RWPE2 (cell line): Measurements from ENCODE around the gene TCF12.
A peak's percentile ranks its signal among the peaks of the same experiment; 100 is the strongest.

ENCODE experiments used
- ATAC-seq: fragments of 200-7000 bp; cut with Tn5 transposase; 3 replicates; pipeline ENCODE4 v1.9.1; 2021; ENCODE audit warnings: low read depth
- DNase-seq: peaks from one replicate; pipeline ENCODE4 v3.0.0-alpha.2; 2020; ENCODE audit warnings: low spot score
- H3K27ac ChIP-seq: fragments of 450-650 bp; 2 replicates; pipeline ENCODE4 v1.5.1; 2017; ENCODE audit warnings: mild to moderate bottlenecking; ENCODE audit not compliant: poor library complexity, severe bottlenecking
- H3K27me3 ChIP-seq: fragments of 250-450 bp; sonication (Bioruptor Pico); 2 replicates; pipeline ENCODE4 v1.5.1; 2021; ENCODE audit warnings: mild to moderate bottlenecking, moderate library complexity; ENCODE audit not compliant: insufficient read depth, poor library complexity, severe bottlenecking
- H3K36me3 ChIP-seq: fragments of 250-450 bp; sonication (Bioruptor Pico); 2 replicates; pipeline ENCODE4 v1.5.1; 2020; ENCODE audit warnings: low read depth, mild to moderate bottlenecking, moderate library complexity
- H3K4me1 ChIP-seq: fragments of 250-450 bp; sonication (Bioruptor Pico); 2 replicates; pipeline ENCODE4 v1.5.1; 2021; ENCODE audit warnings: mild to moderate bottlenecking, moderate library complexity; ENCODE audit not compliant: insufficient read depth, poor library complexity, severe bottlenecking
- H3K4me3 ChIP-seq: fragments of 250-450 bp; sonication (Bioruptor Pico); 2 replicates; pipeline ENCODE4 v1.5.1; 2021; ENCODE audit warnings: mild to moderate bottlenecking, moderate library complexity; ENCODE audit not compliant: severe bottlenecking
- H3K9me3 ChIP-seq: fragments of 250-450 bp; sonication (Bioruptor Pico); 2 replicates; pipeline ENCODE4 v1.5.1; 2021; ENCODE audit warnings: mild to moderate bottlenecking, moderate library complexity; ENCODE audit not compliant: severe bottlenecking
- TF ChIP-seq, protein P1 (sequence below): fragments of 450-650 bp; IDR thresholded peaks from one replicate; pipeline ENCODE4 v1.5.1; 2017; ENCODE audit warnings: mild to moderate bottlenecking, moderate library complexity; ENCODE audit not compliant: poor library complexity, severe bottlenecking

TCF12 gene

GRCh38 chr15:56892659-56893363 is 25.6 kb upstream of the TCF12 start:
- ATAC-seq, result no peak
- peaks cover 6% of the 10 kb centered on the region for H3K4me1 ChIP-seq
- TF ChIP-seq, protein P1, sequence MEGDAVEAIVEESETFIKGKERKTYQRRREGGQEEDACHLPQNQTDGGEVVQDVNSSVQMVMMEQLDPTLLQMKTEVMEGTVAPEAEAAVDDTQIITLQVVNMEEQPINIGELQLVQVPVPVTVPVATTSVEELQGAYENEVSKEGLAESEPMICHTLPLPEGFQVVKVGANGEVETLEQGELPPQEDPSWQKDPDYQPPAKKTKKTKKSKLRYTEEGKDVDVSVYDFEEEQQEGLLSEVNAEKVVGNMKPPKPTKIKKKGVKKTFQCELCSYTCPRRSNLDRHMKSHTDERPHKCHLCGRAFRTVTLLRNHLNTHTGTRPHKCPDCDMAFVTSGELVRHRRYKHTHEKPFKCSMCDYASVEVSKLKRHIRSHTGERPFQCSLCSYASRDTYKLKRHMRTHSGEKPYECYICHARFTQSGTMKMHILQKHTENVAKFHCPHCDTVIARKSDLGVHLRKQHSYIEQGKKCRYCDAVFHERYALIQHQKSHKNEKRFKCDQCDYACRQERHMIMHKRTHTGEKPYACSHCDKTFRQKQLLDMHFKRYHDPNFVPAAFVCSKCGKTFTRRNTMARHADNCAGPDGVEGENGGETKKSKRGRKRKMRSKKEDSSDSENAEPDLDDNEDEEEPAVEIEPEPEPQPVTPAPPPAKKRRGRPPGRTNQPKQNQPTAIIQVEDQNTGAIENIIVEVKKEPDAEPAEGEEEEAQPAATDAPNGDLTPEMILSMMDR, result no peak
- H3K27ac ChIP-seq, result no peak overlapping the region
- no peaks in the 10 kb centered on the region for H3K27me3 ChIP-seq
- H3K36me3 ChIP-seq, result no peaks in the 10 kb centered on the region
- no peaks in the 10 kb centered on the region for H3K9me3 ChIP-seq
- no peak overlapping the region for H3K4me3 ChIP-seq
- DNase-seq, result no peak

- no peaks in the 10 kb centered on the region for H3K9me3 ChIP-seq
- no peak for DNase-seq
- TF ChIP-seq, protein P1, result no peak
- no peak for ATAC-seq
- no peaks in the 10 kb centered on the region for H3K36me3 ChIP-seq
- H3K4me1 ChIP-seq, result peaks cover 1% of the 10 kb centered on the region
- no peak overlapping the region for H3K27ac ChIP-seq
- no peaks in the 10 kb centered on the region for H3K27me3 ChIP-seq
- no peak overlapping the region for H3K4me3 ChIP-seq
These were observed 25.1 kb upstream of the TCF12 start for GRCh38 chr15:56893364-56893678.

DNA sequence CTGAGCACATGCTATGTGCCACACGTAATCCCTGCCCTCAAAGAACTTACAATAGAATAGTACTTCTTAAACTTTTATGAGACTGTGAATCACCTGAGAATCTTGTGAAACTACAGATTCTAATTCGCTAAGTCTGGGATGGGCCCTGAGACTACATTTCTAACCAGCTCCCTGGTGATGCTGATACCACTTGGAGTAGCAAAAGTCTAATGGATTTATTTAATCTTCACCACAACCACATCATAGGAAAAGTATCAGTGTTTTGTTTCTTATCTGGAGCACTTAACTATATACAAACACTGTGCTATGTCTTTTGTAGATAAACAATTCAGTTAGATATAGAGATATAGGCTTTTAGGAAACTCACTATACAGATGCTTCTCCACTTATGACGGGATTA is 23.8 kb upstream of the TCF12 start:
- Histone ChIP-seq H3K4me1 (no peaks in the 10 kb centered on the region), H3K4me3 (no peak overlapping the region), H3K36me3 (no peaks in the 10 kb centered on the region), H3K27ac (no peak overlapping the region), H3K9me3 (no peaks in the 10 kb centered on the region), H3K27me3 (no peaks in the 10 kb centered on the region)
- DNase-seq (no peak), ATAC-seq (peak; percentile 63)
- TF ChIP-seq, protein P1, result no peak

- Histone ChIP-seq H3K27ac (no peak overlapping the region), H3K4me3 (no peak overlapping the region), H3K36me3 (no peaks in the 10 kb centered on the region), H3K4me1 (peaks cover 7% of the 10 kb centered on the region), H3K9me3 (no peaks in the 10 kb centered on the region), H3K27me3 (no peaks in the 10 kb centered on the region)
- TF ChIP-seq, protein P1, result no peak
- ATAC-seq (no peak), DNase-seq (no peak)
These were observed 16.5 kb upstream of the TCF12 start for GRCh38 chr15:56901931-56902330.

DNA sequence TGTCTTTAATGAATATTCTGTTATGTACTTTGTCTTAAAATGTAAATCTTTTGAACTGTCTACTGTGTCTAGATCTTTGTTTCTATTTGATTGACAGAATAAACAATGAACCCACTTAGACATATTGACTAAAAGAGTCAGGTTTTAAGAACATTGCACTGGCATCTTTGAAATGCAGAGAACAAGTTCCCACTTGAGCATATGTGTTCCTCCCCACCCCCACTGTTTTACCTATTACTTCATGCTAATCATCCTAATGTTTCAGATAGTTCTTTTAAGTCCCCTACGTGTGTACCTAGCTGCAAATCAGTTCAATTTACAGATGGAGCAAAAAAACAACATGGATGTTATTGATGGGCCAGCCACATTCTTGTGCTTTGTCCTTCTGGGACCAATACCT is 11.7 kb upstream of the TCF12 start:
- TF ChIP-seq, protein P1, result no peak
- no peaks in the 10 kb centered on the region for H3K27me3 ChIP-seq
- H3K4me1 ChIP-seq, result peaks cover 19% of the 10 kb centered on the region
- no peak for DNase-seq
- no peaks in the 10 kb centered on the region for H3K36me3 ChIP-seq
- no peak overlapping the region for H3K4me3 ChIP-seq
- peak; percentile 72 for ATAC-seq
- no peak overlapping the region for H3K27ac ChIP-seq
- no peaks in the 10 kb centered on the region for H3K9me3 ChIP-seq
